H1 (cell line): ENCODE measurements around the gene LHX5.

Experiments
- CTCF ChIP-seq, 3 experiments: IDR thresholded peaks; 1 replicate in 2 of 3; 2 replicates in 1 of 3; pipeline versions ENCODE4 v1.5.1 to v1.6.1; 2011; ENCODE audit warnings: low read length in 3 of 3, mild to moderate bottlenecking in 3 of 3, inconsistent platforms in 2 of 3, low read depth in 1 of 3, moderate library complexity in 1 of 3; ENCODE audit not compliant: insufficient read depth in 1 of 3; ENCODE audit errors: control extremely low read depth in 1 of 3
- E2F6 ChIP-seq: IDR thresholded peaks from 2 replicates; pipeline ENCODE4 v1.6.1; 2012; ENCODE audit warnings: inconsistent platforms
- FOSL1 ChIP-seq: IDR thresholded peaks from 2 replicates; pipeline ENCODE4 v1.6.1; 2011; ENCODE audit warnings: mild to moderate bottlenecking, low read depth, low read length, moderate library complexity; ENCODE audit not compliant: insufficient read depth
- GABPA ChIP-seq: IDR thresholded peaks from 2 replicates; pipeline ENCODE4 v1.6.1; 2011; ENCODE audit warnings: mild to moderate bottlenecking, low read length, moderate library complexity, borderline replicate concordance; ENCODE audit not compliant: insufficient read depth
- HDAC2 ChIP-seq, 2 experiments: fragments of 300-600 bp in 1 of 2; sonication (generic) in 1 of 2; IDR thresholded peaks; 2 replicates each; pipeline ENCODE4 v1.6.1; 2011 to 2012; ENCODE audit warnings: low read depth in 2 of 2, low read length in 2 of 2, mild to moderate bottlenecking in 2 of 2, moderate library complexity in 2 of 2, borderline replicate concordance in 1 of 2, inconsistent platforms in 1 of 2
- JUND ChIP-seq: IDR thresholded peaks from 2 replicates; pipeline ENCODE4 v1.6.1; 2011; ENCODE audit warnings: mild to moderate bottlenecking, improper control_type of control experiment, low read length
- MAX ChIP-seq: IDR thresholded peaks from 2 replicates; pipeline ENCODE4 v1.6.1; 2012; ENCODE audit warnings: inconsistent platforms
- NANOG ChIP-seq: IDR thresholded peaks from 2 replicates; pipeline ENCODE4 v1.6.1; 2011; ENCODE audit warnings: low read length, low read depth, mild to moderate bottlenecking, inconsistent platforms; ENCODE audit not compliant: insufficient read depth, poor library complexity, severe bottlenecking
- POLR2A ChIP-seq, 2 experiments: IDR thresholded peaks; 1 replicate in 1 of 2; 2 replicates in 1 of 2; pipeline ENCODE4 v1.6.1; 2011; ENCODE audit warnings: low read depth in 2 of 2, low read length in 2 of 2, mild to moderate bottlenecking in 2 of 2; ENCODE audit errors: control extremely low read depth in 1 of 2
- POLR2AphosphoS5 ChIP-seq: IDR thresholded peaks from 2 replicates; pipeline ENCODE4 v1.6.1; 2011; ENCODE audit warnings: low read depth, low read length
- RAD21 ChIP-seq, 2 experiments: IDR thresholded peaks in 1 of 2; conservative IDR thresholded peaks in 1 of 2; 2 replicates each; pipeline ENCODE4 v1.6.1; 2011; ENCODE audit warnings: low read depth in 2 of 2, low read length in 2 of 2, improper control_type of control experiment in 1 of 2, inconsistent platforms in 1 of 2, mild to moderate bottlenecking in 1 of 2, moderate library complexity in 1 of 2
- SP1 ChIP-seq: IDR thresholded peaks from 2 replicates; pipeline ENCODE4 v1.6.1; 2011; ENCODE audit warnings: low read depth, low read length
- TEAD4 ChIP-seq: IDR thresholded peaks from 2 replicates; pipeline ENCODE4 v1.6.1; 2012; ENCODE audit warnings: low read depth, low read length, inconsistent platforms, mixed read lengths

DNA sequence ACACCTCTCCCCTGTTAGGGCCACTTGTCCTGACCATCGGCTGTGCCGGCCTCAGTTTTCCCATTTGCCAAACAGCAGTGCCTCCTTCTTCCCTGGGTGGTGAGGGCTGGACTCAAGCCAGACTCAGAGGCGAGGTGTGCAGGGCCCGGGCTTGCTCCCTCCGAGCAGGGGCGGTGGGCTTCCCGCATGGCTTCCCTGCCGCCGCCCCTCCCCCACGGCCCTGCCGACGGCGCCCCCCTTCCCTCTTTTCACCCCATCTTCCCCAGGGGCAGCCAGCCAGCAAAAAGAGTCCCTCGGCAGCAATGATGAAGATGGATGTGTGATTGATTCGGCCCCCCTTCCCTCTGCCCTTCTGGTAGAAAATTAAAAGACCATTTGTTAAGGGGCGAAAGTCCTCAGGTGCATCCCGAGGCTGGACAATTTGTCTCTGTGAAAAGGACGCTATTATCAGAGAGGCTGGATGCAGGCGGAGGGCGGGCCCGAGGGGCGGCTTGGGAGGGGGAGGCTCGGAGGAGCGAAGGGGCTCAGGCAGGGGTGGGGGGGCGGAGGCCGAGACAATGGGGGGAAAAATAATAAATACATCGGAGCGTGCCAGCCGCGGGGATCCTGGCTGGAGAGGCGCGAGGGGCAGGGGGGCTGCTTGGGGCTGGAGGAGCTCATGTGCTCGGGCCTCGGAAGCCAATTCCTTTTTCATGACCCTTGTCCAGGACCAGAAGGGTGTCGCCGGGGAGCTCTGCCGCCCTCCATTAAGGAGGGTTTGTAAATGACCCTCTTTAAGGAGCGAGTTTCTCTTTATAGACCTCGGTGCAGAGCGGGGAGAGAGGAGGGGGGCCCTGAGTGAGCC, 48.0 kb upstream of the LHX5 start:
- TF ChIP-seq CTCF (IDR thresholded peaks at IDR 0.05; ENCODE audit: control extremely low read depth in 1 of 3, insufficient read depth in 1 of 3, low read depth in 1 of 3, low read length in 3 of 3), result no peak
- 0 out of 2 replicates have a peak, but pooled peaks have one; percentile 12 for TF ChIP-seq MAX
- TF ChIP-seq SP1, result no peak
- TF ChIP-seq POLR2AphosphoS5, result no peak
- no peak for TF ChIP-seq RAD21 (IDR thresholded peaks at IDR 0.05 in 1 of 2, conservative IDR thresholded peaks at IDR 0.05 in 1 of 2; ENCODE audit: low read depth in 2 of 2, low read length in 2 of 2)
- TF ChIP-seq TEAD4, result no peak
- no peak for TF ChIP-seq POLR2A (IDR thresholded peaks at IDR 0.05; ENCODE audit: control extremely low read depth in 1 of 2, low read depth in 2 of 2, low read length in 2 of 2)
- TF ChIP-seq FOSL1, result no peak
- TF ChIP-seq GABPA, result no peak
- TF ChIP-seq HDAC2 (IDR thresholded peaks at IDR 0.05; ENCODE audit: borderline replicate concordance in 1 of 2, low read depth in 2 of 2, low read length in 2 of 2), result no peak
- no peak for TF ChIP-seq NANOG
- TF ChIP-seq E2F6, result peak; percentile 50; the same call in 1 of the 2 replicates
- TF ChIP-seq JUND, result no peak
